SK-N-SH treated with all-trans-retinoic acid at 6 μM for 48 hours (cell line): Measurements from ENCODE around the gene PLIN1.
A peak's percentile ranks its signal among the peaks of the same experiment; 100 is the strongest.

ENCODE experiments used
- ATAC-seq: fragments of 200-7000 bp; cut with Tn5 transposase; 3 replicates; pipeline ENCODE4 v1.9.1; 2020; ENCODE audit warnings: mild to moderate bottlenecking, moderate library complexity
- ARNTL ChIP-seq: fragments of 450-650 bp; formaldehyde crosslinking; IDR thresholded peaks from 2 replicates; pipeline ENCODE4 v1.5.0; 2020; ENCODE audit warnings: low read depth, mild to moderate bottlenecking, moderate library complexity, borderline replicate concordance
- BACH2 ChIP-seq: fragments of 250-450 bp; sonication (Bioruptor Pico); IDR thresholded peaks from 2 replicates; pipeline ENCODE4 v1.9.0; 2021; ENCODE audit warnings: mild to moderate bottlenecking, borderline replicate concordance
- CREB5 ChIP-seq: fragments of 250-450 bp; sonication (Bioruptor Pico); IDR thresholded peaks from 2 replicates; pipeline ENCODE4 v1.5.1; 2020; ENCODE audit warnings: low read depth, mild to moderate bottlenecking, moderate library complexity
- CSDC2 ChIP-seq: fragments of 250-450 bp; sonication (Bioruptor Pico); IDR thresholded peaks from 2 replicates; pipeline ENCODE4 v1.5.0; 2020; ENCODE audit warnings: mild to moderate bottlenecking, moderate library complexity
- CSRNP3 ChIP-seq: fragments of 250-450 bp; sonication (Bioruptor Pico); IDR thresholded peaks from 2 replicates; pipeline ENCODE4 v1.5.1; 2021; ENCODE audit warnings: mild to moderate bottlenecking, moderate library complexity
- ESRRG ChIP-seq: fragments of 250-450 bp; sonication (Bioruptor Pico); IDR thresholded peaks from 2 replicates; pipeline ENCODE4 v1.6.1; 2021; ENCODE audit warnings: mild to moderate bottlenecking
- GLIS3 ChIP-seq: fragments of 250-450 bp; sonication (Bioruptor Pico); IDR thresholded peaks from 2 replicates; pipeline ENCODE4 v1.5.0; 2020; ENCODE audit warnings: mild to moderate bottlenecking, moderate library complexity
- ISL1 ChIP-seq: fragments of 250-450 bp; sonication (Bioruptor Pico); IDR thresholded peaks from 2 replicates; pipeline ENCODE4 v2.1.2; 2022; ENCODE audit warnings: mild to moderate bottlenecking, moderate library complexity
- OSR1 ChIP-seq: fragments of 250-450 bp; sonication (Bioruptor Pico); IDR thresholded peaks from 2 replicates; pipeline ENCODE4 v1.8.0; 2022; ENCODE audit warnings: moderate library complexity, mild to moderate bottlenecking, inconsistent platforms
- PATZ1 ChIP-seq: fragments of 250-450 bp; sonication (Bioruptor Pico); IDR thresholded peaks from 2 replicates; pipeline ENCODE4 v1.8.0; 2020; ENCODE audit warnings: mild to moderate bottlenecking, moderate library complexity, borderline replicate concordance
- POU6F1 ChIP-seq: fragments of 250-450 bp; sonication (Bioruptor Pico); IDR thresholded peaks from 2 replicates; pipeline ENCODE4 v1.8.0; 2021; ENCODE audit warnings: low read depth, mild to moderate bottlenecking, moderate library complexity, borderline replicate concordance
- PPARA ChIP-seq: fragments of 250-450 bp; sonication (Bioruptor Pico); IDR thresholded peaks from 2 replicates; pipeline ENCODE4 v1.5.0; 2020; ENCODE audit warnings: mild to moderate bottlenecking, borderline replicate concordance
- RARB ChIP-seq: fragments of 250-450 bp; sonication (Bioruptor Pico); IDR thresholded peaks from 2 replicates; pipeline ENCODE4 v1.8.0; 2021; ENCODE audit warnings: mild to moderate bottlenecking, moderate library complexity
- SNAI2 ChIP-seq: fragments of 250-450 bp; sonication (Bioruptor Pico); IDR thresholded peaks from 2 replicates; pipeline ENCODE4 v1.5.0; 2020; ENCODE audit warnings: mild to moderate bottlenecking, moderate library complexity
- TCF4 ChIP-seq: fragments of 250-450 bp; sonication (Bioruptor Pico); IDR thresholded peaks from 2 replicates; pipeline ENCODE4 v1.8.0; 2021; ENCODE audit warnings: mild to moderate bottlenecking, moderate library complexity, borderline replicate concordance
- TOX ChIP-seq: fragments of 250-450 bp; sonication (Bioruptor Pico); IDR thresholded peaks from 2 replicates; pipeline ENCODE4 v1.8.0; 2021; ENCODE audit warnings: mild to moderate bottlenecking, moderate library complexity, borderline replicate concordance
- TSHZ2 ChIP-seq: fragments of 250-450 bp; sonication (Bioruptor Pico); IDR thresholded peaks from 2 replicates; pipeline ENCODE4 v1.5.0; 2020; ENCODE audit warnings: mild to moderate bottlenecking, moderate library complexity
- ZC3H10 ChIP-seq: fragments of 250-450 bp; sonication (Bioruptor Pico); IDR thresholded peaks from 2 replicates; pipeline ENCODE4 v1.5.1; 2021; ENCODE audit warnings: mild to moderate bottlenecking, moderate library complexity
- ZFP3 ChIP-seq: fragments of 250-450 bp; sonication (Bioruptor Pico); IDR thresholded peaks from 2 replicates; pipeline ENCODE4 v1.5.0; 2020; ENCODE audit warnings: mild to moderate bottlenecking, moderate library complexity
- ZNF565 ChIP-seq: fragments of 450-650 bp; formaldehyde crosslinking; conservative IDR thresholded peaks from 2 replicates; pipeline ENCODE4 v1.5.0; 2020; ENCODE audit warnings: low read depth, mild to moderate bottlenecking, moderate library complexity
- ZNF70 ChIP-seq: fragments of 450-650 bp; formaldehyde crosslinking; IDR thresholded peaks from 2 replicates; pipeline ENCODE4 v1.5.0; 2020; ENCODE audit warnings: mild to moderate bottlenecking, moderate library complexity
- ZNF8 ChIP-seq: fragments of 450-650 bp; formaldehyde crosslinking; IDR thresholded peaks from 2 replicates; pipeline ENCODE4 v1.5.0; 2020; ENCODE audit warnings: mild to moderate bottlenecking, moderate library complexity

Gene PLIN1

GRCh38 chr15:89666858-89667705, 12.1 kb downstream of the PLIN1 start:
- TF ChIP-seq CREB5 (CRISPR knock-in tag) (no peak), ESRRG (CRISPR knock-in tag) (no peak), ZC3H10 (CRISPR knock-in tag) (no peak), ZNF8 (CRISPR knock-in tag) (no peak), TCF4 (CRISPR knock-in tag) (no peak), ZFP3 (CRISPR knock-in tag) (no peak), CSDC2 (CRISPR knock-in tag) (no peak), PPARA (no peak), ZNF565 (CRISPR knock-in tag) (no peak), TOX (CRISPR knock-in tag) (no peak), POU6F1 (CRISPR knock-in tag) (no peak), ARNTL (no peak), BACH2 (CRISPR knock-in tag) (no peak), OSR1 (no peak), RARB (CRISPR knock-in tag) (no peak), CSRNP3 (no peak), PATZ1 (no peak)
- TF ChIP-seq, all 23 proteins: peak for 0
- ATAC-seq, result no peak

- TF ChIP-seq CREB5 (CRISPR knock-in tag) (no peak), OSR1 (no peak)
- no peak for ATAC-seq
Observed at GRCh38 chr15:89666184-89666857, 12.8 kb downstream of the PLIN1 start.

GRCh38 chr15:89665449-89666181, 13.6 kb downstream of the PLIN1 start:
- ATAC-seq, result peak; percentile 25
- TF ChIP-seq CSDC2 (CRISPR knock-in tag) (no peak), RARB (CRISPR knock-in tag) (no peak), ZNF70 (CRISPR knock-in tag) (no peak), SNAI2 (CRISPR knock-in tag) (no peak), GLIS3 (CRISPR knock-in tag) (no peak), TSHZ2 (CRISPR knock-in tag) (no peak), ISL1 (CRISPR knock-in tag) (no peak), ZFP3 (CRISPR knock-in tag) (no peak), ZC3H10 (CRISPR knock-in tag) (no peak)
- TF ChIP-seq, all 23 proteins: peak for 0
